Measurements from ENCODE around the gene FHIT.

GRCh38 chr3:60192297-60193114 lies 1058.7 kb downstream of the FHIT start:
- TF ChIP-seq CTCF (IDR thresholded peaks at IDR 0.05; ENCODE audit: poor library complexity), result no peak
- no peak for TF ChIP-seq EZH2 (IDR thresholded peaks at IDR 0.05; ENCODE audit: borderline replicate concordance)

Measured in hepatocyte (in vitro differentiated cells).